NCI-H82 treated with DMSO at 0.1 percent for 48 hours (cell line): ENCODE results near the gene KIF11.

Experiments used
- DNase-seq: peaks from one replicate; lab custom pipeline; 2025; ENCODE audit not compliant: unreplicated experiment; lab: John Stamatoyannopoulos, UW

KIF11 gene

DNA sequence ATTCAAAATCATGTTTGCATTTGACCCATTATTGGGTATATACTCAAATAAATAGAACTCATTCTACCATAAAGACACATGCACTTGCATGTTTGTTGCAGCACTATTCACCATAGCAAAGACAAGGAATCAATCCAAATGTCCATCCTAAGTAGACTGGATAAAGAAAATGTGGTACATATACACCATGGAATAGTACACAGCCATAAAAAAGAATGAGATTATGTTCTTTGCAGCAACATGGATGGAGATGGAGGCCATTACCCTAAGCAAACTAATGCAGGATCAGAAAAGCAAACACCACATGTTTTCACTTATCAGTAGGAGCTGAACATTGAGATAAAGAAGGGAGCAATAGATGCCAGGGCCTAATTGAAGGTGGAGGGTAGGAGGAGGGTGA, 84.8 kb downstream of the KIF11 start:
- DNase-seq, result no peak

DNA sequence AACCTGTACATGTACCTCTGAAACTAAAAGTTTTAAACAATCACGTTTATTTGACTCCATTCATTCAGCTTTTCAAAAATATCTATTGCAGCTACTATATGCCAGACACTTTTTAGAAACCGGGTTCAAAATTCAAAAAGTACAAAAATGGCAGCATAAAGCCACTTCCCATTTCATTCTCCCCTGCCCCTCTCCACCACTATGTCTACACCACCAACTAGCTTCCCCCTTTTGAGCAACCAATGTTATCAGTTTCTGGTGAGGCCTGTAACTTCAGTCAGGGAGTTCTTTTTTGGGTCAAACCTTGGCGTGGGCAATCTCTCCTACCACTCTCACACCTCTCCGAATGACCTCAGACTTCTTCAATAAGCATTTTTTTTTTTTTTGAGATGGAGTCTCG, 85.3 kb downstream of the KIF11 start:
- DNase-seq, result no peak

DNA sequence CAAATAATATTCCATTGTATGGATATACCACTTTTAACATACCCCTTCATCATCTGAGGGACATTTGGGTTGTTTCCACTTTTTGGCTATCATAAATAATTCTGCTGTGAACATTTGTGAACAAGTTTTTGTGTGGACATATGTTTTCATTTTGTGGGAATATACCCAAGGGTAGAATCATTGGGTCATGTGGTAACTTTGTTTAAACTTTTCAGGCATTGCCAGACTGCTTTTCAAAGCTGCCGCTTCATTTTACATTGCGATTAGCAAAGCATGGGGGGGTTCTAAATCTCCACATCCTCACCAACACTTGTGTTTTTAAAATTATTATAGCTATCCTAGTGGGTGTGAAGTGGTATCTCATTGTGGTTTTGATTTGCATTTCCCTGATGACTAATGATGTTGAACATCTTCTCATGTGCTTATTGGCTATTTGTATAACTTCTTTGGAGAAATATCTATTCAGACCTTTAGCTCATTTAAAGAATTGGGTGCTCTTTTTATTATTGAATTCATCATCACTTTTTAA, 88.4 kb downstream of the KIF11 start:
- no peak for DNase-seq

DNA sequence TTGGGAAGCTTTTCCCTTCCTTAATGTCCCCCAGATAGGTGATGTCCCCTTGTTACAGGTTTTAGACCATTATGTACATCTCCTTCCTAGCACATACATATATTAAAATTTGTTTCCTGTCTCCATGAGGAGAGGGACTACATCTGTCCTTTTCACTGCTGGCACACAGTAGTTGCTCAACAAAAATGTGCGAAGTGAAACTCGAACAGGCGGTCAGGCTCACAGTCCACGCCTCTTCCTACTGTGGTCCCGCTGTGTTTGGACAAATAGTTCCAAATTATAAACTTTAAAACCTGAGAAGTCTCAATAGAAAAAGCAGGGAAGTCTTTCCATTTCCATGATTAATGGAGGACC, 95.6 kb downstream of the KIF11 start:
- DNase-seq, result no peak

DNA sequence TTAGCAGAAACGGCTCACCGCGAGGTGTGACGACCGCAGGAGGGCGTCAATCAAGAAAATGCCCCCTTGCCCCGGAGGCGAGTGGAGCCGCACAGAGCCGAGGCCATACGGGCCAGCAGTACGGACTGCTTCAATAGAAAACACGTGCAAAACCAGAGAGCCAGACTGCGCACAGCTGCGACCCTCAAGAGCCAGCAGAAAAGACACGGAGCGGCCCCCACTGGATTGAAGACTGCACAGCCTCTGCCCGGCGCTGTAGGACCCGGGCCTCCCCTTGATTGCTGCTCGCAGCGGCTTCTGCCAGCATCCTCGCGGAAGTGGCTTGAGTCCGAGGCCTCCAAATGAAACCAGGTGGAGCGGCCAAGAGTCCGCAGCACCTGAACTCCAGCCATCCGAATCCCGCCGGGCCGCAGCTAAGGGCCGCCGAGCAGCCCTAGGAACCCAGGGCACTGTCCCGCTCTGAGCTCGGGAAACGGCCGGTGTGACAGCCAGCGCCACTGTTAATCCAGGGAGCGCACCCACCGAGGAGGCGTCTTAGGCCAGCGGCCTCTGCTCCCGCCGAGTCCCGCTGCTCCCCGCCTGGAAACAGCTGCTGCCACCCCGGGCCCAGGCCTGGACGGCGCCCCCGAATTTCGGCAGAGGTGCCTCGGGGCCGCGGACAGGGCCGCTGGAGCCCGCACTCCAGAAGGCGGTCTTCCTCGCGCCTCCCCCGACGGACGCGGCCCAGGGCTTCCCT, 96.2 kb downstream of the KIF11 start:
- DNase-seq, result peak; percentile 32

DNA sequence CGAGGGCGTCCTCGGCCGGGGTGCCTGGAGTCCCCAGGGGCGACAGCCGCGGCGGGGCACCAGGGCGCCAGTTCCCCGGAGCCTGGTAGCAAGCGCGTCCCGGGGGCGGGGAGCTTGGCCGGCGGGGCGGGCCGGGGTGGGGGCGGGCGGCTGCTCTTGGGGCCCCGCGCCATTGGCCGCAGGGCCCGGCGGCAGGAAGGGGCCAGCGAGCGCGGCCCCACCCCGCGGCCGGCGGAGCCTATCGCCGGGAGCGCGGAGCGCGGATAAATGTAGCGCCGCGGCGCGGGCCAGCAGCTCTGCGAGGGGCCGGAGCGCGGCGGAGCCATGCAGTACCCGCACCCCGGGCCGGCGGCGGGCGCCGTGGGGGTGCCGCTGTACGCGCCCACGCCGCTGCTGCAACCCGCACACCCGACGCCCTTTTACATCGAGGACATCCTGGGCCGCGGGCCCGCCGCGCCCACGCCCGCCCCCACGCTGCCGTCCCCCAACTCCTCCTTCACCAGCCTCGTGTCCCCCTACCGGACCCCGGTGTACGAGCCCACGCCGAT, 96.8 kb downstream of the KIF11 start, which contains the start of gene HHEX:
TSS of gene HHEX (plus strand) at position 293 of the 548 bp plus-strand sequence. CDS start at position 325, 32 bp downstream.
- no peak for DNase-seq

DNA sequence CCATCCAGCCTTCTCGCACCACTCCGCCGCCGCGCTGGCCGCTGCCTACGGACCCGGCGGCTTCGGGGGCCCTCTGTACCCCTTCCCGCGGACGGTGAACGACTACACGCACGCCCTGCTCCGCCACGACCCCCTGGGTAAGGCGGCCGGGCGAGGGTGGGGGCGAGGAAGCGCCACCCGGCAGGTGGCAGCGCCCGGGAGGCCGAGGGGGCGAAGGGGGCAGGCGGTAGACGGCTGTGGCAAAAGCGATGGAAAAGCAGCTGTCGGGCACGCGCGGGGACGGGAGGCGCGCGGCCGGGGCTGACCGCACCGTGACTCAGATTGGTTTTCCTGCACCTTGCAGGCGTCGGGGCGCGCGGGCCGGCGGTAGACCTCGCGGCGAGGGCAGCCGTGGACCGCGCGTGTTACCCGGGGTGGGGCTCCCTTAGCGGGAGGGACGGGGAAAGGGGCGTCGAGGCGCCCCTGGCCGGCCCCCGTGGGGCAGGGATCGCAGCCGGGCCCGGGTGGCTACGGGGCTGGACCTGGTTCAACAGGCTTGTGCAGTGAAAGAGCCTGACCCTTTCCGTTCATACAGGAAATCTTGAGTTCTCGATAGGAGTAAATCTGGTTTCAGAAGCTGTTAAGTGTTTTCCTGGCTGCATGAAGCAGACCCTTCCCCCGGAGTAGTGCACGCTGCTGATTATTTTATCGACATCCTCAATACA, 97.4 kb downstream of the KIF11 start:
- no peak for DNase-seq

DNA sequence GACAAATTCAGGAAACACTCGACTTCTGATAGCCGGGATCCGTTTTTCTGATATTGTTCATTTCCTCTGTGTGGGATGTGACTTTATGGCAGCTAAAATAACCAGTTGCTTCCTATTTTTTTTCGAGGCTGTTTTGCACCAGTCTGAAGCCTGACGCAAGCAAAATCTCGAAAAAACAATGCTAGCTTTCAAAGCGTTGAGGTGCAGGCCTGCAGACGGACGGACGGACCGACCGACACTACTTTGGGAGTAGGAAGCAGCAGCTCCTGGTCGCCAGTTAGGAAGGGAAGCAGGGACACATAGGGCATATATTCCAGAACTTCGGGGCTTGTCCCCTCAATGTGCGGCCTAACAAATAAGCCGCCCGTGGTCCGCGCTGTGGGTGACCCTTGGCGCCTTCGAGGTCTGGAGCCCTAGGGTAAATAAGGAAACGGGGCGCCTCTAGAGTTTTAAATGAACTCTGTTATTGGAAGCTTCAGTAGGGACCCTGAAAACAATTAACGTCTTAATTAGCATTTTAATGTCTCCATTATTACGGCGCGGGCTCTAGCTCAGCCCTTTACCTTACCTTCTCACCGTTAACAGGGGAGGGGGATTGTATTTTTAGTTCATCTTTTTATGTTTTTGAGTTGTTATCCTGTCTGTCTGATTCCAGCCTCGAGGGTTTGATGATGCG, 98.1 kb downstream of the KIF11 start:
- DNase-seq, result no peak

DNA sequence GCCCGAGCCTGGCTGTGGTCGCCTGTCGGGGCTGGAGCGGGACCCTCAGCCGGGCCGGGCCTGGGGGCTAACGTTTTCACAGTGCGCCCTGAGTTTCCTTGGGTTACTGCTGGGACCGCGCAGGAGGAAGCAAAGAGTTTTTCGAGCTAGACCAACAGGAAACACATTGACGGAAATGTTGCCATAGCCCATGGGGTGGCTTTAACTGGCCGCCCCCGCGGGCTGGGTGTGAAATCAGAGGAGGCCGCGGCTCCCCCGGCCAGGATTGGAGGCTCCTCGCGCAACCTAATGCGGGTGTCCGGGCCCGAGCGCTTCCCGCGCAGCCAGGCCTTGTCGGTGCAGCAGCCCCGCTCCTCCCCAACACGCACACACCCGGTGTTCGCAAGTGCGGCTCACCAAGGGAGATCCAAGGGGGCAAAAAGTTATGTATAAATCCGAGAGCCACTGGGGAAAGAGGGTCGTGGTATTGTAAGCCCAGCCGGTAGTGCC, 98.7 kb downstream of the KIF11 start:
- DNase-seq, result no peak

DNA sequence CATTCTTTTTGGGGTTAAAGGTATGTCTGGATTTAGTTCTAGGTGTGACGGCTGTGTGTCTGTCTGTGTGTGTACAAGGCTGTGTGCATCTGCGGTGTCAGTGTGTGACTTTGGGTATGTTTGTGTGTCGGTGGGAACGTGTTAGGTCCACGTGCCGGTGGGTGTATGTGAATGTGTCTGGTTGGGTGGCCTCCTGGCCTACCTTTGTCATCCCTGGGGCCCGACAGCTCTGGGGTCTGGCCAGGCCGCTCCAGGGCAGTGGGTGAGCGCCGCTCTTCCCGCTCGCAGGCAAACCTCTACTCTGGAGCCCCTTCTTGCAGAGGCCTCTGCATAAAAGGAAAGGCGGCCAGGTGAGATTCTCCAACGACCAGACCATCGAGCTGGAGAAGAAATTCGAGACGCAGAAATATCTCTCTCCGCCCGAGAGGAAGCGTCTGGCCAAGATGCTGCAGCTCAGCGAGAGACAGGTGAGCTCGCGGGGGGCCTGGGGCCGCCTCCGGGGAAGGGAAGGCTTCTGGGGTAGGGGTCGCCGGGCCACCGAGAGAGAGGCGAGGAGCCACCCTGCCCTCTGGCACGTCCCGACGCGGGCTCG, 99.2 kb downstream of the KIF11 start:
- no peak for DNase-seq

DNA sequence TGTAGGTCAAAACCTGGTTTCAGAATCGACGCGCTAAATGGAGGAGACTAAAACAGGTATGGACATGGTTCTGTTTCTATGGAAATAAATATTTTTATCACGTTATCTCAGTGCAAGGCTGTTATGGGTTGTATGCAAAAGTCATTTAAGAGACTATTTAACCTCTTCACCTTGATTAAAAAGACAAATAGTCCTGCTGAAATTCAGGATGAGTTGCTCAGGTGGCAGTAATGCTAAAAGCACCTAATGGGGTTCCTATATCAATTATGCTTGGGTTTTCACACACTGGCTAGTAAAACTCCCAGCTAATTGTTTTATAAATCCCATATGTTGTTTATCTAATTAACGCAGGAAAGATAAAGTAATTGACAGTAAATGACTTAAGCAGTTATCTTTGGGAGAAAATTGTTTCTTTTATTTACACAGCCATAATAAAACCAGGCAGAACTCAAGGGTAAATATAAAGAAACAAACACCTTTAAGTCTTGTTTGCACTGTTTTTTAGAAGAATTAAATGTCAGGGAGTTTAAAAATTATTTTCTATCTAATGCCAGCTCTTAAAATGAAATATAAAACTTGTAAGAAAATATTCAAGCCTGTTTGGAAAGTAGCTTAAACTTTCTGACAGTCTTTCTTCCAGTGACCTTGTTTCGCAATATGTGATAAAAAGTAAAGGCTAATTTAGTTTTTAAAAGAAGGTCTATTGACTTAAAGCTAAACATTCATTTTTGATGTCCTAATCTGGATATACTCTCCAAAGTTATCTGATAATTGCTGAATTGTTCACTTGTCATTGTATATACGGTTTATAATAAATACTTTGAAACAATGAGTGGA, 100.0 kb downstream of the KIF11 start:
- DNase-seq, result no peak

DNA sequence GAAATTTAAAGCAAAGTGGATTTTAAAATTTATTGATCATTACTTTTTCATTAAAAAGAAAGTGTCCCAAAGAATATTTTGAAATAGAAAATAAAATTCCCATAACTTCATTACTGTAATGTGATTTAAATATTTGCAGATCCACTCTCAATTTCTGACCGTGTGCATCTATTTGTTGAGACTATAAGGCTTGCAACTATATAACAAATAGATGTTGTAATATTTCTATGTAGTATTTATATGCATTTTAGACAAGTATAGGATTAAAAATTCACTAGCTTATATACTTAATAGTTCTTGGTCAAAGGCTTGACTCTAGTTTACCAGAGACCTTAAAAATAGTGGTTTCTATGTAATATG, 100.6 kb downstream of the KIF11 start:
- DNase-seq, result no peak

DNA sequence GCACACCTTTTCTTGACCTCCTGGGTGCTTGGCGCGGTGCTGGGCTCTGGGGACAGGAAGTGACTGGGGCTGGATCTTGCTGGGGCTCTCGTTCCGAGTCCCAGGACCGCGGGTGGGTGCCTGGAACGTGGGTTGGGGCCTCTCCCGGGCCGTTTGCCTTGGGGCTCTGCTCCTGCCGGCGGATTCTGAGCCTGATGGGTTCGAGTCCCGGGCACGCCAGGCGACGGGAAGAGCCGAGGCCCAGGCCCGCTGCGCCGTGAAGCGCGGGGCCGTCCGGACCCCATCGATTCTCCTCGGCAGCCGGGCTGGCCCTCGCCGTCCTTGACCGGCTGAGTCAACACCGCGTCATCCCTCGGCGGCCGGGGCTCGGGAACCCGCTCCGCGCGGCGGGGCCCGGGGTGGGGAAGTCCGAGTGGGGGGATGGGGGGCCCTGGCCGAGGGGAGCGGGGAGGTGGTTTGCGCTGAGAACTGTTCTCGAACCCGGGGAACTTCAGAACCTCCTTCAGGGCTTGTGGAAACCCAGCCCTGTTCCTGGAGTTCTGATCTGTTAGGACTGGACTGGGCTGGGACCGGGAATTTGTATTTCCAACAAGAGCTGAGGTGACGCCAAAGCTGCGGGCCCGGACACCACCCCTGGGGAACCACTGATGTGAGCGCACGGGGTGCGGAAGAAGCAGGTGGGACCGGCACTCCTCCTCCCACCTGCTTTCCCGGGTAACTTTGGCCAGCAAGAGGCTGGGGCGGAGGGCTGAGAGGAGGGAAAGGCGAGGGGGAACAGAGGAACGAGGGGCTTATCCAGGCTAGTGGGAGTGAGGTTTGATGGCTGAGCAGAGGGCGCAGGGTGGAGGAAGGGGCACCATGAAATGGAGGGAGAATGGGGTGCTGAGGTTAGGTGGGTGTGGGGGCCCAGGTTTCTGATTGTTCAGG, 103.0 kb downstream of the KIF11 start:
- no peak for DNase-seq

DNA sequence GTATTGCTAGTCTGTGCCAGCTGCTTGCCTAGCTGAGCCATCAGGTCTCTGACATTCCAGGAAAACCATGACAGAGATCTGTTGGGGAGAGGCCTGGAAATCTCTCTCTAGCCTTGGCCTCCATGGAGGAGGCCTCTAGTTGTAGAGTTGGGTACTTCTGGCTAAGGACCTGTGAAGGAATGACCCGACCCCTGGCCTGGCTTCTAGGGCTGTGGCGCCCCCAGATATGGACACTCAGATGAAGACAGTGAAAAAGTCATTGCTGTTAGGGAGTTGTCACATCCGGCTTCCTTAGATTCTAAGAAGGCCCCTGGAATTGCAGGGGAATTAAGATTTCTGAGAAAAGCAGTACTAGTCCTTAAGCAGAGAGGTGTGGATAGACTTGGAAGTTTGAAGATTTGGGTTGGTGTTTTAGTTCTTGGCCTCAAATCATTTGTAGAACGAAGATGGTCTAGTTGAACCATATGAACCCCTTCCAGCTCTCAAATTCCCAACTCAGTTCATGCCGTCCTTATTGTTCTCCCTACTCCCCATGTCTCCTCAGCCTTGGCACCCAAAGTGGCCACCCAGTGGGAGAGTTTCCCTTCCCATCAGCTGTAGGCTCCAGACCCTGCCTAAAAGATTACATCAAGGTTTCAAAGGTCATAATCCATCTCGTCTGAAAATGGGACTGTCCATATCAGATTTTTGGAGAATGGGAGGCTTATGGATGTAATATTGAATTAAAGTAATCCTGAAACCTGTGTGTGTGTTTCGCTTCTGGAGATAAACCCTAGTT, 103.9 kb downstream of the KIF11 start:
- no peak for DNase-seq

DNA sequence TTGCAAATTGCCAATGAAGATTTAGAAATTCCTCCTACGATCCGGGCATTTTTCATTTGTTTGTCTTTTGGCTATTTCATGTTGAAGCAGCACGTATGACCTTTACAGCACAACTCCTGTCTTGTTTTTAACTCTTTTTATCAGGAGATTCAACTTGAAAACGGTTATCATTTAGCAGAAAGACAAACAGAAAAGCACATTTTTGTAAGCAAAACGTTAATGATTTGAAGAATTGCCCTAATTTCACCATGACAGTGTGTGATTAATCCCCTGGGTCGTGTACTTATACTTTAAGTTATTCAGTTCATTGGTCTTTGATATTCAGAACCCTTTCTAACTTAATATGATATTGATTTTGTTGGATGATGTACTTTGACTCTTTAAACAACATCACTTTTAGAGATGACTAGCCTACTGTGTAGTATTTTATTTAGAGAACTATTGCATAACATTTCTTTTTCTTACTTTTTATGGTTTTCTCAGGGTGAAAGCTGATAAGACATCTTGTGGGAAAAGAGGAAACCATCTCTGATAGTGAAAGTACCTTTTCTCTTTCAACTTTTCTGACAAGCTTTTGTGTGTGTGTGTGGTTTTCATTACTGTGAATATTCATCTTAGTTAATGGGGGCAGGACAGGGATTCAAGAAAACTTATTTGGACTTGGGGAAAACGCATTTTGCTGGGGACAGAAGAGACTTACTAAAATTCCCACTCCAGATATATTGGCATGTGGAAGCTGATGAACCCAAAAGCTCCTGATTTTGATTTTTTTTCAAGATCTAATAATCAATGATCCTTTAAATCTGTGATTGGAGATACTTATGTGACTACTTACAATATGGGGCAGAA, 105.0 kb downstream of the KIF11 start:
- no peak for DNase-seq

DNA sequence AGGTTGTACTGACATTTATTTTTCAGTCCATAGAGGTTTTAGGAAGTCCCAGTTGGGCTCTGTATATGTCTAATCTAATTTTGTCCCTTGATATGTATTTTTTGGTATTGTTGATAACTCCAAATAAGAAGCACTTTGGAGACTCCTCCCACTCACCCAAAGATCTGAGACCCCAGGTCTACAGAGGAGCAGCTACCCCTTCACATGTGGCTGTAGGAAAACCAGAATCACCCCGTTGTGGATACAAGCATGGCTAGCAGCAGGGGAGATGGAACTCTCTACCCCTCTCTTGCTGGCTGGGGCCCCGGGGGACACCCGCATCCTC, 106.2 kb downstream of the KIF11 start:
- no peak for DNase-seq

DNA sequence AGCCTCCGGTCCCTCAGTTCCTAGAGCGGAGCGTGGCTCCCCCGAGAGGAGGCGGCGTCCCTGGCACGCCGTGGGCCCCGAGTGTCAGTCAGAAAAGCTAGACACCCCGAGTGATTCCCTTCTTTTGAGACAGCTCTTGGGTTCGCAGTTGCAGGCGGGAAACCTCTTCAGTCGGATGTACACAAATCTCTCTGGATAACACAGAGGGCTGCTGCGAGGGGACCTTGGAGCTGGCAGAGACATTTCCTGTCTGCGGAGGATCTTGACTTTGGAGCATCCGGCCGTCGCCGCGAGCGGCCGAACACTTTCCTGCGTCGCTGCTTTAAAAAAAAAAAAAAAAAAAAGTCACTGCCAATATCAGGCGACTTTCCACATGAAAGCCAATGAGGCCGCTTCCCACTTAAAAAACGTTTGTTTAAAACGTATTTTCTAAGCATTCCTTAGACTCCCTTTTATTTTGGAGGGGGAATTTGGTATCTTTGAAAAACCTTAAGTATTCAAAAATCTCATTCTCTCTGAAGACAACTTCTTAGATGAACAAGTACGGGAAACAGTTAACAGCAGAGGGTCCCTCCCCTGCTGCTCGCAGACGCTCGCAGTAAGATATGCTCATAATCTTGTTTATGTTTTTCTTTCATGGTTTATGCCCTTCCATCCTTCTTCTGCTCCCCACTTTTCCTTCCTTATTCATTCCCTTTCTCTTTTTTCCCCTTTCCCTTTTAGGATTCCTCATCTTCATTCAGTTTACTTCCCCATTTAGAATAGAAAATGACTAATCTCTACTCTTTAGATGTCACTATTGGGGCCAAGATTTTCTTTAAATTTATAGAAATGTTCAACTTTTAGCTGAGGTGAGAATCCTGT, 106.8 kb downstream of the KIF11 start:
- DNase-seq, result no peak
